ENCODE data around the gene VAC14. TPM values are rescaled to one million over a fixed set of nuclear protein-coding genes. Genes with fewer than 3 reads are reported as not detected.

The VAC14 gene
- total RNA-seq, 4 donors from 2014 or later, result 23.5 to 44.1 (median 29.8) TPM

- WGBS, 2 donors (ENCODE audit: low coverage in 1 of 2), result 43 to 100% methylated on average over 1 to 3 of the region's 8 CpGs
These were observed 10.1 kb downstream of the VAC14 start for GRCh38 chr16:70790815-70791214.

GRCh38 chr16:70789595-70790447 is 11.1 kb downstream of the VAC14 start:
- 84 to 91% methylated on average over 7 to 8 of the region's 16 CpGs for WGBS, 2 donors (ENCODE audit: low coverage in 1 of 2)
- H3K9me3 ChIP-seq, result no peaks in the 10 kb centered on the region
- H3K36me3 ChIP-seq, result peaks cover 0 to 42% of the 10 kb centered on the region in 2 donors
- no peak overlapping the region for H3K4me3 ChIP-seq
- TF ChIP-seq CTCF (IDR thresholded peaks at IDR 0.05) (no peak), POLR2AphosphoS5 (IDR thresholded peaks at IDR 0.05) (no peak), EP300 (IDR thresholded peaks at IDR 0.05) (no peak), POLR2A (IDR thresholded peaks at IDR 0.05) (no peak)
- ATAC-seq, result no peak
- no peaks in the 10 kb centered on the region for H3K27me3 ChIP-seq
- H3K27ac ChIP-seq, result no peak overlapping the region
- no peaks in the 10 kb centered on the region for H3K4me1 ChIP-seq

More at GRCh38 chr16:70790815-70791214, 10.1 kb downstream of the VAC14 start:
- no peak for ATAC-seq
- no peak for TF ChIP-seq CTCF (IDR thresholded peaks at IDR 0.05)
- TF ChIP-seq EP300 (IDR thresholded peaks at IDR 0.05), result no peak
- TF ChIP-seq POLR2AphosphoS5 (IDR thresholded peaks at IDR 0.05), result no peak
- no peak for TF ChIP-seq POLR2A (IDR thresholded peaks at IDR 0.05)
- no peaks in the 10 kb centered on the region for H3K27me3 ChIP-seq
- H3K9me3 ChIP-seq, result no peaks in the 10 kb centered on the region
- no peak overlapping the region for H3K4me3 ChIP-seq
- H3K36me3 ChIP-seq, result peaks cover 0 to 32% of the 10 kb centered on the region in 2 donors
- no peak overlapping the region for H3K27ac ChIP-seq
- H3K4me1 ChIP-seq, result no peaks in the 10 kb centered on the region

DNA sequence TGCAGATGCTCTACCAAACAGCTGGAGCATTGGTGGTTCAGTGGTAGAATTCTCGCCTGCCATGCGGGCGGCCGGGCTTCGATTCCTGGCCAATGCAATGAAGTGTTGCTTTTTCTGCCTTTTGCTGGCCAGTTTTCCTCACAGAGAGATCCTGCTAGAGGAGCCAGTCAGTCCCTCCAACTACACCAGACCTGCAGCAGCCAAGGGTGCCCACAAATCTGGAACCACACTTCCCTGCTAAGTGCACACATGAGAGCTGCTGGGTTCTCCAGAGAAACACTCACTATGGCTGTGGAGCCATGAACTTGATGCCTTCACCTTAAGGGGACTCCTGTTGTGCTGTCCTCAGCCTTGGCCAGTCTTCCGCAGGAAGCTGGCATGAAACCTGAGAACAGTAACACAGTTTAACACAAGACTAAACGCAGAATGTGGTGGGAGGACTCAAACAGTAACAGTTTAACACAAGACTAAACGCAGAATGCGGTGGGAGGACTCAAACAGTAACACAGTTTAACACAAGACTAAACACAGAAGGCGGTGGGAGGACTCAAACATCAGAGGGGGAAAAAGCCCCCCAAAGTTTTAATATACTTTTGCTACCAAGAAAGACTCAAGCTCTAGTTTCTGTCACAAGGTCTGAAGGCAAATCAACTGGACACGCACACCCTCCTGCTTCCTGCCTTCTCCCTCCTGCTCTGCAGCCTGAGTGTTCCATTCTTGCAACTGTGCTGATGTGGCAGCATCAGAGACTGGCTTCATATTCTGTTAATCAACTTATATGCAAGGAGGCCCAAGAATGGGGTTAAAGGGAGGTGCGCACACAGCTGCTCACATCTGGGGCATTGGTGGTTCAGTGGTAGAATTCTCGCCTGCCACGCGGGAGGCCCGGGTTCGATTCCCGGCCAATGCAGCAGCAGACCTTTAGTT is 12.0 kb downstream of the VAC14 start:
- WGBS, 2 donors (ENCODE audit: low coverage in 1 of 2), result 51 to 65% methylated on average over 5 to 7 of the region's 18 CpGs
- Histone ChIP-seq H3K27me3 (no peaks in the 10 kb centered on the region), H3K9me3 (no peaks in the 10 kb centered on the region), H3K4me1 (no peaks in the 10 kb centered on the region), H3K27ac (no peak overlapping the region), H3K36me3 (peaks cover 0 to 51% of the 10 kb centered on the region in 2 donors), H3K4me3 (no peak overlapping the region)
- TF ChIP-seq CTCF (IDR thresholded peaks at IDR 0.05), result no peak
- no peak for TF ChIP-seq POLR2AphosphoS5 (IDR thresholded peaks at IDR 0.05)
- no peak for TF ChIP-seq EP300 (IDR thresholded peaks at IDR 0.05)
- TF ChIP-seq POLR2A (IDR thresholded peaks at IDR 0.05), result no peak
- ATAC-seq, result peak; percentile 49

DNA sequence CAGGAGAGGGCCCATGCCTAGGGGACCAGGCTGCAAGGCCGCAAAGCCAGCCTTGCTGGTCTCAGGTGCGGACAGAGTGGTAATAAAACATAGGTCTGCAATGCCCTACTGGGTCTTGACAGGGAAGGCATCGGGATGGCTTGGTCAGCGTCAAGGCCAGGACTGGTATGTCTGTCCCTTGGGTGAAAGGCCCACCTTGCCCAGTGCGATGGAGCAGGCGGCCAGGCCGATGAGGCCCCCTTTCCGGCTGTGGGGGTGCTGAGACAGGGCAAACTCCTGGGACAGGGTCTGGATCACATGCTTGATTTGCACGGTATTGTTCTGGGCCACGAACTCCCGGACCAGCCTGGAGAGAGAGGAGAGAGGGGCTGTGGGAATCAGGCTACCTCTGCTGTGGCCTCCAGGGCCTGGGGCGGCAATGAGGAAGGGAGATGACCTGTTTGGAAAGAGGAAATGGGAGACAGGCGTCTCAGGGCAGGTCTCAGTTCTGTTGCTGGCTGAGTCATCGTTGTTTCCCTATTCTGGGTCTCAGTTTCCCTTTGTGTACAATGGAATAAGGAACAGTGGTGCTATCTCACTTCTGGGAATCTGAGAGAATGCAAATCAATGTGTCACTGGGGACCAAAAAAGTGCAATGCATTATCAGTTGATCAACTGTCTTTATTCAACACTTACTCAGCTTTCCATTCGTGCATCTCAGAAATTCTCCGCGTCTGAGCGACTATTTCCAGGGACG is 14.8 kb downstream of the VAC14 start:
- Histone ChIP-seq H3K36me3 (peaks cover 0 to 79% of the 10 kb centered on the region in 2 donors), H3K27me3 (no peaks in the 10 kb centered on the region), H3K4me1 (no peaks in the 10 kb centered on the region), H3K27ac (no peak overlapping the region), H3K9me3 (no peaks in the 10 kb centered on the region), H3K4me3 (no peak overlapping the region)
- no peak for ATAC-seq
- 86% methylated on average over 5 to 15 of the region's 19 CpGs for WGBS, 2 donors (ENCODE audit: low coverage in 1 of 2)
- TF ChIP-seq CTCF (IDR thresholded peaks at IDR 0.05) (no peak), POLR2AphosphoS5 (IDR thresholded peaks at IDR 0.05) (no peak), EP300 (IDR thresholded peaks at IDR 0.05) (no peak), POLR2A (IDR thresholded peaks at IDR 0.05) (no peak)
